Stimulated activated naive CD8-positive, alpha-beta T cell treated with anti-CD3 and anti-CD28 coated beads, Interleukin-15, Interleukin-2, amounts not matched to agents 100 ng/mL and 50 ng/mL, for 24 hours (primary cell): ENCODE measurements around the gene AUTS2.

ENCODE experiments used
- H3K27ac Mint-ChIP-seq: one replicate; pipeline ENCODE4 v1.8.0; 2021; ENCODE audit warnings: mild to moderate bottlenecking, mixed read lengths
- H3K27me3 Mint-ChIP-seq: one replicate; pipeline ENCODE4 v1.8.0; 2021; ENCODE audit warnings: mixed read lengths
- H3K36me3 Mint-ChIP-seq: one replicate; pipeline ENCODE4 v1.8.0; 2021; ENCODE audit warnings: low read depth, mixed read lengths
- H3K4me1 Mint-ChIP-seq: one replicate; pipeline ENCODE4 v1.8.0; 2021; ENCODE audit warnings: low read depth, mixed read lengths
- H3K4me3 Mint-ChIP-seq: one replicate; pipeline ENCODE4 v1.8.0; 2021; ENCODE audit warnings: mild to moderate bottlenecking, mixed read lengths
- H3K9me3 Mint-ChIP-seq: one replicate; pipeline ENCODE4 v1.8.0; 2021; ENCODE audit warnings: mixed read lengths

AUTS2 gene

GRCh38 chr7:70775570-70776156 lies 1177.4 kb downstream of the AUTS2 start:
- H3K27me3 Mint-ChIP-seq = no peaks in the 10 kb centered on the region
- no peak overlapping the region for H3K4me3 Mint-ChIP-seq
- no peaks in the 10 kb centered on the region for H3K9me3 Mint-ChIP-seq
- H3K4me1 Mint-ChIP-seq = peaks cover 10% of the 10 kb centered on the region
- no peak overlapping the region for H3K27ac Mint-ChIP-seq
- H3K36me3 Mint-ChIP-seq = peaks cover 5% of the 10 kb centered on the region

GRCh38 chr7:70776627-70777101 lies 1178.4 kb downstream of the AUTS2 start:
- H3K27ac Mint-ChIP-seq = peak overlapping the region; percentile 27
- H3K4me3 Mint-ChIP-seq = no peak overlapping the region
- peaks cover 5% of the 10 kb centered on the region for H3K36me3 Mint-ChIP-seq
- no peaks in the 10 kb centered on the region for H3K9me3 Mint-ChIP-seq
- peaks cover 10% of the 10 kb centered on the region for H3K4me1 Mint-ChIP-seq
- H3K27me3 Mint-ChIP-seq = no peaks in the 10 kb centered on the region

DNA sequence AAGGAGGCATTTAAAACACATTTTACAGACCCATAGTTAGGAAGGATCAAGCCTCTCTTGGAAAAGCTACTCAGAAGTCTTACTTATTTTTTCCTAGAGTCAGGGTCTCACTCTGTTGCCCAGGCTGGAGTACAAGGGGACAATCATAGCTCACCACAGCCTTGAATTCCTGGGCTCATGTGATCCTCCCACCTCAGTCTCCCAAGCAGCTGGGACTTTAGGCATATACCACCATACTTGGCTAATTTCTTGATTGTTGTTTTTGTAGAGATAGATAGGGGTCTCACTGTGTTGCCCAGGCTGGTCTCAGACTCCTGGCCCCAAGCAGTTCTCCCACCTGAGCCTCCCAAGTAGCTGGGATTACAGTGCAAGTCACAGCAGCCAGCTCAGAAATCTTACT lies 1179.0 kb downstream of the AUTS2 start:
- H3K4me3 Mint-ChIP-seq = no peak overlapping the region
- H3K36me3 Mint-ChIP-seq = peaks cover 5% of the 10 kb centered on the region

DNA sequence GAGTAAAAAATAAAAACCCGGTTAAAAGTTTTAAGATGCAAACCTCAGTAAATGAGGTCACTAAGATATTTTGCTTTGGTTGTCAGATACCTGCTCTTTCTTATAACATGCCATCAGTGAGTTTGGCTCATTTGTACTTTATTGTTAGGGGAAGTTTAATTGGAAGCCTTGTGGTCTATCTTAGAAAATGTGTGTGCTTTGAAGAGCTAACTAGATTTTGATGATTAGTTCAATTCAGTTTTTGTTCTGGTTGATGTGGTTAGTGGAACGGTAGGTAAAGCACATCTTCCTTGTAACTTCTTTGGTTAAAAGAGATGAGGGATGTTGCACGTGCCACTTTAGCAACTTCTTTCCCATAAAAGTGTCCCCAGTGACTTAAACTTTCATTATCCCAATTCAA lies 1180.3 kb downstream of the AUTS2 start:
- no peak overlapping the region for H3K4me3 Mint-ChIP-seq

More for the DNA sequence above, 1179.0 kb downstream of the AUTS2 start:
- no peak overlapping the region for H3K27ac Mint-ChIP-seq
- no peaks in the 10 kb centered on the region for H3K9me3 Mint-ChIP-seq
- H3K4me1 Mint-ChIP-seq = peaks cover 10% of the 10 kb centered on the region
- H3K27me3 Mint-ChIP-seq = no peaks in the 10 kb centered on the region

DNA sequence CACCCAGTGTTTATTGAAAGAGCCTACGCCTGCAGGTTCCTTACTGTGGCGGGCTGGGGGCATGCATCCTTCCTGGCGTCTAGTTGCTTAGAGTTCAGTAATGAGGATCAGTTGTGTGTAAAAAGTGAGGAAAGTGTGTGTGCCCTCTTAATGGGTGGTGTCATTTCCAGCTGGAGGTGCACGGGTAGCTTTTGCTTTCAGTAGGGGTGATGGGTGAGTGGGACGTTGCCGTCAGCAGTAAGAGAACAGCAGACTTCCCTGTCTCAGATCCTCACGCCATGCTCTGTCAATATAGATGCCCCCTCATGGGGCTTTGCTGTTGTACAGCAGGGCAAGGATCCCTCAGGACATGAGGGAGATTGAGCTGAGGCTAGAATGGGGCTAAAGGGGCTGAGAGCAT lies 1181.0 kb downstream of the AUTS2 start:
- H3K4me3 Mint-ChIP-seq = no peak overlapping the region
- H3K27ac Mint-ChIP-seq = no peak overlapping the region

More for the DNA sequence above, 1180.3 kb downstream of the AUTS2 start:
- Mint-ChIP-seq H3K36me3 (peaks cover 5% of the 10 kb centered on the region), H3K4me1 (peaks cover 10% of the 10 kb centered on the region), H3K27me3 (no peaks in the 10 kb centered on the region), H3K27ac (no peak overlapping the region), H3K9me3 (no peaks in the 10 kb centered on the region)

DNA sequence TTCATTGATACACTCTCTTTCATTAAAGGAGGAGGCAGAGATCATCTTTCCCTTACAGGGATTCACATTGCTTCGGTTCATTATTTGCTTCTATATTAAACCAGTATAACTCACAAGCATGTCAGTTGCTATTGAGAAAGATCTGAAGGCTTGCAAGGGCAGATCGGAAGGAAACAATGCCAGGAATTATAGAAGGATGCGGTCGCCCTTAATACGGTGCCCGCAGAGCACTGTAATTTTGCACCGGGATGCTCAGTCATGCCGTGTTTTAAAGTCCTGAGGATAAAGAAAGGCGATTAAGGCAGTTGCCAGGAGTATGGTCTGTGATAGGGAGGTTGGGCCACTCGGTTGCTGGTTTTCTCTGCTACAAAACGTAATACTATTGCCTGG lies 1183.6 kb downstream of the AUTS2 start:
- Mint-ChIP-seq H3K9me3 (no peaks in the 10 kb centered on the region), H3K27ac (no peak overlapping the region), H3K27me3 (no peaks in the 10 kb centered on the region), H3K36me3 (peaks cover 6% of the 10 kb centered on the region), H3K4me3 (no peak overlapping the region), H3K4me1 (peaks cover 1% of the 10 kb centered on the region)

More for the DNA sequence above, 1181.0 kb downstream of the AUTS2 start:
- Mint-ChIP-seq H3K4me1 (peaks cover 10% of the 10 kb centered on the region), H3K27me3 (no peaks in the 10 kb centered on the region), H3K9me3 (no peaks in the 10 kb centered on the region), H3K36me3 (peaks cover 5% of the 10 kb centered on the region)

DNA sequence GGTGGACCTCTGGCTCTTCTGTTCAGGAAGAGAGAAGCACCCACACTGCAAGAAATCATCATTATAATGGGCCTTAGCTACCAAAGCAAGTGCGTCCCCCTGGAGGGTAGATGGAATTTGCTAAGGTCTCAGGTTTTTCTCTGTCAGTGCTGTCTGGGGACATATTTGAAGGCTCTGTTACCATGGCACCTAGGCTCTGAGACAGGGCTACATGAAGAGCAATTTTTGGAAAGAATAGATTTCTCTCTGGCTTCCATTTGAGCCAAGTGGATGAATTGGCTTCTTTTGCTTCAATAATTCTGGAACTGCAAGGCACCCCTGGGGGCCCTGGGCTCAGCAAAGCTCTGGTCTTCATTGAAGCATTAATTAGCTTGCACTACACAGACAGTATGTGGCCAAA lies 1184.5 kb downstream of the AUTS2 start:
- Mint-ChIP-seq H3K27me3 (no peaks in the 10 kb centered on the region), H3K36me3 (peaks cover 6% of the 10 kb centered on the region), H3K4me3 (no peak overlapping the region), H3K9me3 (no peaks in the 10 kb centered on the region), H3K4me1 (no peaks in the 10 kb centered on the region), H3K27ac (no peak overlapping the region)

GRCh38 chr7:70785427-70785826 lies 1187.2 kb downstream of the AUTS2 start:
- Mint-ChIP-seq H3K27me3 (no peaks in the 10 kb centered on the region), H3K4me3 (no peak overlapping the region), H3K27ac (no peak overlapping the region), H3K4me1 (no peaks in the 10 kb centered on the region), H3K36me3 (peaks cover 3% of the 10 kb centered on the region), H3K9me3 (no peaks in the 10 kb centered on the region)

- Mint-ChIP-seq H3K4me1 (no peaks in the 10 kb centered on the region), H3K27me3 (no peaks in the 10 kb centered on the region), H3K4me3 (no peak overlapping the region), H3K27ac (no peak overlapping the region), H3K9me3 (no peaks in the 10 kb centered on the region), H3K36me3 (peaks cover 3% of the 10 kb centered on the region)
Measured at GRCh38 chr7:70786076-70786475, 1187.8 kb downstream of the AUTS2 start.

GRCh38 chr7:70787286-70787685 lies 1189.0 kb downstream of the AUTS2 start:
- no peak overlapping the region for H3K27ac Mint-ChIP-seq
- peaks cover 3% of the 10 kb centered on the region for H3K36me3 Mint-ChIP-seq
- no peaks in the 10 kb centered on the region for H3K27me3 Mint-ChIP-seq
- H3K4me1 Mint-ChIP-seq = no peaks in the 10 kb centered on the region
- no peak overlapping the region for H3K4me3 Mint-ChIP-seq
- H3K9me3 Mint-ChIP-seq = no peaks in the 10 kb centered on the region

DNA sequence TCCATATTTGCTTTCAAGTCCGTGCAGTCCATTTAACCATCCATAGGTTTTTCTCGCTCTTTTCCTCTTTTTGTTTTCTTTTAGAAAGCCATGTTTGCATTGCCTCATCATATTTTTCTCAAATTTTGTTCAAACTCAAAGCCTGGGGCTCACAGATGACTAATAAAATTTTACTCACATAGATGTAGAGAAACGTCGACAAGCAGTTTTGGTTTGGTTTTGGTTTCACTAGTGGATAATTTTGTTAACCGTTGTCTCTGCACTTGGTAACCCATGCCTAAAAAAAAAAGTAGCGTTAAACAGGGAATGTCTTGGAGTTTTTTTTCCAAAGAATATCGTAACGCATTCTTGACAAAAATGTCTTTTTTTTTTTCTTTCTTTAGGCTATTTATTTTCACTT lies 1189.5 kb downstream of the AUTS2 start:
- H3K27ac Mint-ChIP-seq = no peak overlapping the region
- peaks cover 3% of the 10 kb centered on the region for H3K36me3 Mint-ChIP-seq
- H3K4me3 Mint-ChIP-seq = no peak overlapping the region
- H3K27me3 Mint-ChIP-seq = no peaks in the 10 kb centered on the region
- H3K4me1 Mint-ChIP-seq = no peaks in the 10 kb centered on the region
- no peaks in the 10 kb centered on the region for H3K9me3 Mint-ChIP-seq

GRCh38 chr7:70788276-70788675 lies 1190.0 kb downstream of the AUTS2 start:
- no peaks in the 10 kb centered on the region for H3K27me3 Mint-ChIP-seq
- no peaks in the 10 kb centered on the region for H3K4me1 Mint-ChIP-seq
- no peak overlapping the region for H3K27ac Mint-ChIP-seq
- no peaks in the 10 kb centered on the region for H3K9me3 Mint-ChIP-seq
- H3K4me3 Mint-ChIP-seq = no peak overlapping the region
- peaks cover 3% of the 10 kb centered on the region for H3K36me3 Mint-ChIP-seq

DNA sequence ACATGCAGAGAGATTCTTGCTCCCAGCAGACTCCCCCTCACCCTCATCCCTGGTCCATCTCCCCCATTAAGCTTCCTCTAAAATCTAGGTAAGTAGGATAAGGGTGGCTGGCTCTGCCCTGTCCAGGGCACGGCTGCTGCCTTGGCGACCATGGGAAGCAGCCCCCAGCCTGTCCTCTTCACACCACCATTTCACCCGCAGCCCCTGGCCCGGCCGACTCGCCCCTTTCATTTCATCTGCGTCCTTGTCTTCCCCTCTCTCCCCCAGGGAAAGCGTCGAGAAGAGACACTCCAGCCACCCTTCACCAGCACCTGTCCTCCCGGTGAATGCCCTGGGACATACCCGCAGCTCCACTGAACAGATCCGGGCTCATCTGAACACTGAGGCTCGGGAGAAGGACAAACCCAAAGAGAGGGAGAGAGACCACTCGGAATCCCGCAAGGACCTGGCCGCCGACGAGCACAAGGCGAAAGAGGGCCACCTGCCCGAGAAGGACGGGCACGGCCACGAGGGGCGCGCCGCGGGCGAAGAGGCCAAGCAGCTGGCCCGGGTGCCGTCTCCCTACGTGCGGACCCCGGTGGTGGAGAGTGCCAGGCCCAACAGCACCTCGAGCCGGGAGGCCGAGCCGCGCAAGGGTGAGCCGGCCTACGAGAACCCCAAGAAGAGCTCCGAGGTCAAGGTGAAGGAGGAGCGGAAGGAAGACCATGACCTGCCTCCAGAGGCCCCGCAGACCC lies 1191.4 kb downstream of the AUTS2 start:
- no peak overlapping the region for H3K4me3 Mint-ChIP-seq
- H3K4me1 Mint-ChIP-seq = no peaks in the 10 kb centered on the region
- no peaks in the 10 kb centered on the region for H3K9me3 Mint-ChIP-seq
- no peaks in the 10 kb centered on the region for H3K27me3 Mint-ChIP-seq
- H3K27ac Mint-ChIP-seq = no peak overlapping the region
- H3K36me3 Mint-ChIP-seq = peaks cover 3% of the 10 kb centered on the region

- Mint-ChIP-seq H3K9me3 (no peaks in the 10 kb centered on the region), H3K27ac (no peak overlapping the region), H3K27me3 (no peaks in the 10 kb centered on the region), H3K36me3 (peaks cover 3% of the 10 kb centered on the region), H3K4me1 (no peaks in the 10 kb centered on the region), H3K4me3 (no peak overlapping the region)
Measured at GRCh38 chr7:70790215-70791073, 1192.2 kb downstream of the AUTS2 start.

DNA sequence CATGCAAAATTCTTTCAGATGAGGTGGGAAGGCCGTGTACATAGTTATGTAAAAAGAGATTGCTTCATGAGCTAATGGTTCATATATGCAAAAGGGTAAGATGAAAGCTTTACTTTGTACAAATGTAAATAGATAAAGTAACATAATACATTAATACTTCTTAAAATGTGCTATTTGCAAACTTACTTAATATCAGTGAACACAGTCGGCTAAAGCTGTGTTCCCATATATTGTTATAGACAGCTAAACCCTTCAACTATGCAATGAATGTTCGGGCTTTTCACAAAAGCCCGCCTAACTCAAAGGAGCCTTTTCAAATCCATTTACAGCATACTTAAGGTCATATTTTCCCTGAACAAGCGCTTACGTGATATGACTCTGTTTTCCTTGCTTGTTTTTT lies 1193.1 kb downstream of the AUTS2 start:
- H3K4me3 Mint-ChIP-seq = no peak overlapping the region
- H3K4me1 Mint-ChIP-seq = no peaks in the 10 kb centered on the region
- no peak overlapping the region for H3K27ac Mint-ChIP-seq
- no peaks in the 10 kb centered on the region for H3K27me3 Mint-ChIP-seq
- H3K9me3 Mint-ChIP-seq = no peaks in the 10 kb centered on the region
- H3K36me3 Mint-ChIP-seq = peaks cover 3% of the 10 kb centered on the region
